HCT116 (cell line): ENCODE measurements around the gene TJP1. TPM values are rescaled to one million over a fixed set of nuclear protein-coding genes. Genes with fewer than 3 reads are reported as not detected.

Source experiments
- ATAC-seq: fragments of 200-7000 bp; cut with Tn5 transposase; 2 replicates; pipeline ENCODE4 v1.9.1; 2020; ENCODE audit warnings: mild to moderate bottlenecking, moderate library complexity
- BruUV-seq: library from RNA; stranded (reverse); fragments of 400-500 nt; replicated peaks from 2 replicates; lab custom pipeline; 2021; lab: Mats Ljungman, UMichigan
- CTCF ChIA-PET: fragments of 300-600 bp; sonication (Branson Sonifier 250); formaldehyde crosslinking; loops from one replicate; lab custom pipeline; 2021; ENCODE audit warnings: antibody characterized with exemption; lab: Charles Lee
- POLR2A ChIA-PET: fragments of 300-600, 350-600 bp; sonication (Branson Sonifier 250); formaldehyde crosslinking; loops from one replicate; lab custom pipeline; 2021; ENCODE audit warnings: antibody characterized with exemption; lab: Charles Lee
- RAD21 ChIA-PET, 2 experiments: fragments of 300-600 bp; sonication (Branson Sonifier 250); formaldehyde crosslinking; loops; one replicate each; lab custom pipeline; 2023; ENCODE audit warnings: low total read pairs in 2 of 2; ENCODE audit not compliant: uncharacterized antibody in 2 of 2, unreplicated experiment in 2 of 2, low non-redundant PET in 1 of 2; lab: Charles Lee
- DNase-seq: peaks from one replicate; pipeline ENCODE4 v3.0.0-alpha.2; 2010; ENCODE audit warnings: low read depth, low spot score
- H2AFZ ChIP-seq: fragments of 200-600 bp; shearing (Covaris generic), sonication (generic); 2 replicates; pipeline ENCODE4 v1.6.1; 2017; ENCODE audit warnings: low read depth, mixed run types, mixed read lengths, antibody characterized with exemption, low read length; ENCODE audit not compliant: poor library complexity, severe bottlenecking
- H3K27ac ChIP-seq: 2 replicates; pipeline ENCODE4 v1.5.1; 2012; ENCODE audit warnings: low read depth, low read length
- H3K27me3 ChIP-seq: fragments of 200-600 bp; sonication (generic); 2 replicates; pipeline ENCODE4 v1.6.1; 2016; ENCODE audit warnings: mixed run types, low read length, mixed read lengths; ENCODE audit not compliant: insufficient read depth
- H3K36me3 ChIP-seq, 2 experiments: fragments of 200-500 bp in 1 of 2; fragments of 200-600 bp in 1 of 2; sonication (Bioruptor generic) in 1 of 2; sonication (generic) in 1 of 2; 2 replicates each; pipeline versions ENCODE4 v1.5.1 to v1.6.1; 2014 to 2016; ENCODE audit warnings: low read length in 2 of 2, inconsistent platforms in 1 of 2, mixed read lengths in 1 of 2, mixed run types in 1 of 2; ENCODE audit not compliant: insufficient read depth in 2 of 2, control insufficient read depth in 1 of 2
- H3K4me1 ChIP-seq, 2 experiments: fragments of 200-600 bp in 1 of 2; sonication (generic) in 1 of 2; 2 replicates each; pipeline versions ENCODE4 v1.5.1 to v1.6.1; 2012 to 2017; ENCODE audit warnings: low read length in 2 of 2, inconsistent platforms in 1 of 2, mild to moderate bottlenecking in 1 of 2, mixed read lengths in 1 of 2, mixed run types in 1 of 2, moderate library complexity in 1 of 2; ENCODE audit not compliant: insufficient read depth in 2 of 2, control insufficient read depth in 1 of 2
- H3K4me2 ChIP-seq: fragments of 200-600 bp; sonication (generic); 2 replicates; pipeline ENCODE4 v1.6.1; 2017; ENCODE audit warnings: mixed run types, low read length, mixed read lengths
- H3K4me3 ChIP-seq, 2 experiments: fragments of 200-600 bp in 1 of 2; sonication (generic) in 1 of 2; replicated peaks in 1 of 2; 2 replicates each; pipeline ENCODE4 v1.5.1; 2011 to 2016; ENCODE audit warnings: low read length in 2 of 2, control low read depth in 1 of 2, low read depth in 1 of 2, mild to moderate bottlenecking in 1 of 2, mixed read lengths in 1 of 2, mixed run types in 1 of 2
- H3K79me2 ChIP-seq: fragments of 200-600 bp; sonication (generic); 2 replicates; pipeline ENCODE4 v1.6.1; 2017; ENCODE audit warnings: mild to moderate bottlenecking, mixed run types, low read length, moderate library complexity, mixed read lengths; ENCODE audit not compliant: insufficient read depth
- H3K9ac ChIP-seq: fragments of 200-600 bp; sonication (generic); 2 replicates; pipeline ENCODE4 v1.6.1; 2016; ENCODE audit warnings: low read length, mixed read lengths
- H3K9me2 ChIP-seq: fragments of 200-600 bp; sonication (generic), shearing (Covaris generic); 2 replicates; pipeline ENCODE4 v1.6.1; 2017; ENCODE audit warnings: mixed run types, mild to moderate bottlenecking, moderate library complexity; ENCODE audit not compliant: insufficient read depth
- H3K9me3 ChIP-seq, 2 experiments: fragments of 200-500 bp in 1 of 2; fragments of 200-600 bp in 1 of 2; sonication (Bioruptor generic) in 1 of 2; sonication (generic) in 1 of 2; 2 replicates each; pipeline ENCODE4 v1.6.1; 2014 to 2017; ENCODE audit warnings: low read length in 2 of 2, mixed read lengths in 2 of 2, inconsistent platforms in 1 of 2, low read depth in 1 of 2, mild to moderate bottlenecking in 1 of 2, mixed run types in 1 of 2, moderate library complexity in 1 of 2; ENCODE audit not compliant: control insufficient read depth in 1 of 2, insufficient read depth in 1 of 2
- H4K20me1 ChIP-seq: fragments of 200-600 bp; sonication (generic), shearing (Covaris generic); 2 replicates; pipeline ENCODE4 v1.6.1; 2017; ENCODE audit warnings: mixed run types, mild to moderate bottlenecking, moderate library complexity; ENCODE audit not compliant: insufficient read depth
- CEBPB ChIP-seq: IDR thresholded peaks from 2 replicates; pipeline ENCODE4 v1.6.1; 2012; ENCODE audit warnings: low read depth
- CTCF ChIP-seq, 3 experiments: fragments of 200-600 bp in 1 of 3; sonication (generic) in 1 of 3; IDR thresholded peaks in 2 of 3; conservative IDR thresholded peaks in 1 of 3; 2 replicates each; pipeline ENCODE4 v1.5.1; 2012 to 2017; ENCODE audit warnings: low read depth in 2 of 3, low read length in 2 of 3, antibody characterized with exemption in 1 of 3, borderline replicate concordance in 1 of 3, control low read depth in 1 of 3, mild to moderate bottlenecking in 1 of 3, mixed read lengths in 1 of 3, mixed run types in 1 of 3, moderate library complexity in 1 of 3; ENCODE audit not compliant: insufficient read depth in 1 of 3
- ELF1 ChIP-seq: IDR thresholded peaks from 2 replicates; pipeline ENCODE4 v1.6.1; 2012; ENCODE audit warnings: low read depth, borderline replicate concordance
- EZH2 ChIP-seq: fragments of 200-600 bp; sonication (generic); IDR thresholded peaks from 2 replicates; pipeline ENCODE4 v1.6.1; 2017; ENCODE audit warnings: antibody characterized with exemption, mixed run types
- EZH2phosphoT487 ChIP-seq: fragments of 200-600 bp; IDR thresholded peaks from 2 replicates; pipeline ENCODE4 v1.6.1; 2018; ENCODE audit warnings: antibody characterized with exemption, borderline replicate concordance
- POLR2A ChIP-seq: IDR thresholded peaks from 2 replicates; pipeline ENCODE4 v1.7.0; 2011; ENCODE audit warnings: borderline replicate concordance; ENCODE audit not compliant: insufficient read depth, insufficient read length; ENCODE audit errors: extremely low read depth
- REST ChIP-seq: IDR thresholded peaks from 2 replicates; pipeline ENCODE4 v1.6.1; 2012; ENCODE audit warnings: low read depth
- SIN3A ChIP-seq: IDR thresholded peaks from 2 replicates; pipeline ENCODE4 v1.6.1; 2012; ENCODE audit warnings: low read depth
- SP1 ChIP-seq: IDR thresholded peaks from 2 replicates; pipeline ENCODE4 v1.6.1; 2012; ENCODE audit warnings: low read depth
- ZBTB33 ChIP-seq: IDR thresholded peaks from 2 replicates; pipeline ENCODE4 v1.6.1; 2011; ENCODE audit warnings: mild to moderate bottlenecking, low read length, moderate library complexity; ENCODE audit not compliant: insufficient replicate concordance; ENCODE audit errors: extremely low read depth
- ZNF274 ChIP-seq: fragments of 200-500 bp; sonication (Bioruptor generic); IDR thresholded peaks from 2 replicates; pipeline ENCODE4 v1.6.1; 2014; ENCODE audit warnings: mild to moderate bottlenecking, low read depth, low read length, inconsistent platforms
- intact Hi-C: fragments of 100-400 bp; cut with micrococcal nuclease; formaldehyde crosslinking; loops from 2 replicates; pipeline ENCODE4 v1.10.0; 2022
- total RNA-seq: library from RNA; stranded (reverse); gene quantifications from one replicate; pipeline ENCODE4 v1.2.1, GENCODE V29; 2021; ENCODE audit not compliant: unreplicated experiment

Gene TJP1
- total RNA-seq, 1 experiment from 2014 or later: 83.6 TPM

GRCh38 chr15:29811691-29812383 is 10.4 kb downstream of the TJP1 start (continued):
- TF ChIP-seq CTCF (IDR thresholded peaks at IDR 0.05 in 2 of 3, conservative IDR thresholded peaks at IDR 0.05 in 1 of 3; ENCODE audit: borderline replicate concordance in 1 of 3, insufficient read depth in 1 of 3, low read depth in 2 of 3, low read length in 2 of 3) (no peak), ZBTB33 (no peak), SIN3A (no peak), EZH2 (no peak)

- ChIA-PET POLR2A (no interaction called here), CTCF (interaction anchor here (1.2 kb wide), 1 partner anchor 120 kb away, joined by 4 read pairs; no protein-coding TSS in a partner anchor), RAD21 (no interaction called here)
- Histone ChIP-seq H3K9ac (no peak overlapping the region), H3K9me2 (no peaks in the 10 kb centered on the region), H3K4me2 (no peak overlapping the region), H3K27me3 (no peaks in the 10 kb centered on the region), H3K4me3 (no peak overlapping the region), H3K9me3 (no peaks in the 10 kb centered on the region), H4K20me1 (peaks cover 18% of the 10 kb centered on the region; the same call in 1 of the 2 replicates), H3K27ac (no peak overlapping the region), H2AFZ (no peak overlapping the region), H3K36me3 (no peaks in the 10 kb centered on the region), H3K79me2 (peaks cover 97% of the 10 kb centered on the region), H3K4me1 (peaks cover 0 to 3% of the 10 kb centered on the region in 2 experiments; a peak in 1 of 4 replicates)
- TF ChIP-seq POLR2A (no peak), ELF1 (no peak), EZH2phosphoT487 (no peak), ZBTB33 (no peak), REST (no peak), CEBPB (no peak), ZNF274 (no peak), SP1 (no peak)
- intact Hi-C loops: no loop called here
- no TSS peak for BruUV-seq
- no peak for DNase-seq
- ATAC-seq: no peak
Measured at GRCh38 chr15:29805708-29806104, 16.6 kb downstream of the TJP1 start.
